Ramos (cell line): ENCODE data around the gene AIRE.
"Not testable (repeated sequence)": the region's sequence is repeated elsewhere in the genome, so short reads cannot be mapped to it uniquely, and the experiment has no call there.

ENCODE experiments used
- in situ Hi-C: fragments of 300-500 bp; cut with MboI; formaldehyde crosslinking; loops from one replicate; pipeline ENCODE4 v1.14.3; 2022; ENCODE audit warnings: low sequenced_read_pairs; ENCODE audit not compliant: unreplicated experiment

AIRE gene

GRCh38 chr21:44285138-44285992 is at the start of gene AIRE:
AIRE (plus strand) TSS chr21:44285876; CDS start chr21:44286007, 131 bp downstream.
- in situ Hi-C loops = no loop called here

- in situ Hi-C loops = not testable (repeated sequence)
These were observed 45.3 kb upstream of the AIRE start for GRCh38 chr21:44240353-44240752.

GRCh38 chr21:44240842-44241241 is 44.8 kb upstream of the AIRE start, which contains the start of gene ICOSLG:
ICOSLG (minus strand) TSS chr21:44240943; CDS start chr21:44240817, 126 bp downstream.
- in situ Hi-C loops = not testable (repeated sequence)

GRCh38 chr21:44241281-44241680 is 44.4 kb upstream of the AIRE start:
- in situ Hi-C loops = not testable (repeated sequence)

GRCh38 chr21:44243980-44244379 is 41.7 kb upstream of the AIRE start:
- in situ Hi-C loops = not testable (repeated sequence)

- in situ Hi-C loops = not testable (repeated sequence)
These were observed 37.8 kb upstream of the AIRE start for GRCh38 chr21:44247904-44248303.

GRCh38 chr21:44249204-44250037 is 36.3 kb upstream of the AIRE start:
- in situ Hi-C loops = not testable (repeated sequence)

GRCh38 chr21:44253832-44254710 is 31.6 kb upstream of the AIRE start:
- in situ Hi-C loops = no loop called here

GRCh38 chr21:44255511-44255981 is 30.1 kb upstream of the AIRE start:
- in situ Hi-C loops = no loop called here

GRCh38 chr21:44258056-44258725 is 27.5 kb upstream of the AIRE start:
- in situ Hi-C loops = no loop called here

- in situ Hi-C loops = no loop called here
These were observed 26.5 kb upstream of the AIRE start for GRCh38 chr21:44259082-44259705.

- in situ Hi-C loops = no loop called here
These were observed 25.6 kb upstream of the AIRE start for GRCh38 chr21:44260066-44260465.

- in situ Hi-C loops = no loop called here
These were observed 24.7 kb upstream of the AIRE start for GRCh38 chr21:44260791-44261631.

- in situ Hi-C loops = no loop called here
These were observed 23.9 kb upstream of the AIRE start, which contains the start of gene DNMT3L for GRCh38 chr21:44261675-44262295. DNMT3L (minus strand) TSS chr21:44261897; CDS start chr21:44261259, 638 bp downstream.

- in situ Hi-C loops = no loop called here
These were observed 23.2 kb upstream of the AIRE start for GRCh38 chr21:44262338-44263056.

- in situ Hi-C loops = no loop called here
These were observed 22.4 kb upstream of the AIRE start for GRCh38 chr21:44263221-44263760.

- in situ Hi-C loops = no loop called here
These were observed 21.9 kb upstream of the AIRE start for GRCh38 chr21:44263768-44264167.
